B cell (primary cell): ENCODE measurements around the gene SNAPC4. TPM values are rescaled to one million over a fixed set of nuclear protein-coding genes. Genes with fewer than 3 reads are reported as not detected.

Experiments used
- ATAC-seq: fragments of 200-7000 bp; cut with Tn5 transposase; one replicate; pipeline ENCODE4 v1.10.0; 2021; ENCODE audit warnings: low read depth, mild to moderate bottlenecking, moderate number of reproducible peaks, moderate library complexity
- CTCF ChIA-PET: fragments of 350-600 bp; sonication (Branson Sonifier 250); formaldehyde crosslinking; loops from one replicate; lab custom pipeline; 2021; ENCODE audit warnings: antibody characterized with exemption, inconsistent platforms; lab: Charles Lee
- POLR2A ChIA-PET: fragments of 350-600 bp; sonication (Branson Sonifier 250); formaldehyde crosslinking; loops from one replicate; lab custom pipeline; 2021; ENCODE audit warnings: antibody characterized with exemption; lab: Charles Lee
- DNase-seq: peaks from one replicate; pipeline ENCODE4 v3.0.0; 2013
- H2AFZ ChIP-seq: 2 replicates; pipeline ENCODE4 v1.6.1; 2012; ENCODE audit warnings: mild to moderate bottlenecking, low read depth, low read length; ENCODE audit not compliant: insufficient read depth, poor library complexity, severe bottlenecking
- H3K27ac ChIP-seq, 2 donors: 1 replicate in 1 of 2; 2 replicates in 1 of 2; pipeline ENCODE4 v1.5.1; 2012 to 2013; ENCODE audit warnings: low read length in 2 of 2, mild to moderate bottlenecking in 2 of 2, moderate library complexity in 1 of 2
- H3K27me3 ChIP-seq, 4 experiments: fragments of 200-600 bp in 1 of 4; sonication (generic) in 1 of 4; replicated peaks in 1 of 4; 1 replicate in 2 of 4; 2 replicates in 2 of 4; pipeline versions ENCODE4 v1.6.1 to v1.7.0; 2013 to 2016; ENCODE audit warnings: low read length in 3 of 4, mild to moderate bottlenecking in 2 of 4, mixed read lengths in 1 of 4, moderate library complexity in 1 of 4; ENCODE audit not compliant: insufficient read depth in 4 of 4, control insufficient read depth in 3 of 4; ENCODE audit errors: control extremely low read depth in 1 of 4
- H3K36me3 ChIP-seq, 2 experiments: replicated peaks in 1 of 2; 1 replicate in 1 of 2; 2 replicates in 1 of 2; pipeline versions ENCODE4 v1.6.1 to v1.7.1; 2013; ENCODE audit warnings: low read length in 1 of 2; ENCODE audit not compliant: insufficient read depth in 2 of 2, control insufficient read depth in 1 of 2; ENCODE audit errors: control extremely low read depth in 1 of 2, extremely low read depth in 1 of 2
- H3K4me1 ChIP-seq, 2 donors: fragments of 200-600 bp in 1 of 2; sonication (generic) in 1 of 2; 1 replicate in 1 of 2; 2 replicates in 1 of 2; pipeline versions ENCODE4 v1.5.1 to v1.6.1; 2013 to 2017; ENCODE audit warnings: low read length in 2 of 2; ENCODE audit not compliant: control insufficient read depth in 2 of 2, insufficient read depth in 2 of 2
- H3K4me2 ChIP-seq: replicated peaks from 2 replicates; pipeline ENCODE3; 2012; ENCODE audit warnings: mild to moderate bottlenecking, low read depth, low read length; ENCODE audit not compliant: poor library complexity, severe bottlenecking
- H3K4me3 ChIP-seq, 5 experiments: fragments of 200-600 bp in 1 of 5; sonication (generic) in 1 of 5; 1 replicate in 3 of 5; 2 replicates in 2 of 5; pipeline versions ENCODE4 v1.5.1 to v1.7.0; 2011 to 2016; ENCODE audit warnings: low read length in 4 of 5, mild to moderate bottlenecking in 4 of 5, low read depth in 2 of 5, control low read depth in 1 of 5, moderate library complexity in 1 of 5; ENCODE audit not compliant: insufficient read depth in 1 of 5; ENCODE audit errors: control extremely low read depth in 1 of 5, extremely low read depth in 1 of 5
- H3K79me2 ChIP-seq: fragments of 200-600 bp; sonication (generic); one replicate; pipeline ENCODE4 v1.6.0; 2016; ENCODE audit warnings: low read length; ENCODE audit not compliant: control insufficient read depth, insufficient read depth
- H3K9ac ChIP-seq: fragments of 200-600 bp; sonication (generic); 2 replicates; pipeline ENCODE4 v1.6.1; 2017; ENCODE audit warnings: mild to moderate bottlenecking, low read length, moderate library complexity
- H3K9me3 ChIP-seq, 3 donors: one replicate each; pipeline versions ENCODE4 v1.6.1 to v1.7.1; 2013; ENCODE audit warnings: low read length in 2 of 3; ENCODE audit not compliant: control insufficient read depth in 2 of 3, insufficient read depth in 1 of 3; ENCODE audit errors: control extremely low read depth in 1 of 3
- H4K20me1 ChIP-seq: 2 replicates; pipeline ENCODE4 v1.6.0; 2012; ENCODE audit warnings: mild to moderate bottlenecking, low read length; ENCODE audit not compliant: insufficient read depth, control insufficient read depth, poor library complexity, severe bottlenecking
- H3K27ac Mint-ChIP-seq: one replicate; pipeline ENCODE4 v1.8.0; 2021; ENCODE audit warnings: mixed read lengths
- H3K27me3 Mint-ChIP-seq: one replicate; pipeline ENCODE4 v1.8.0; 2021; ENCODE audit warnings: mixed read lengths
- H3K4me1 Mint-ChIP-seq: one replicate; pipeline ENCODE4 v1.8.0; 2021; ENCODE audit warnings: mixed read lengths
- H3K4me3 Mint-ChIP-seq: one replicate; pipeline ENCODE4 v1.8.0; 2021; ENCODE audit warnings: mixed read lengths
- H3K9me3 Mint-ChIP-seq: one replicate; pipeline ENCODE4 v1.8.0; 2022; ENCODE audit warnings: mixed read lengths; ENCODE audit not compliant: insufficient read depth
- CTCF ChIP-seq: fragments of 200-600 bp; IDR thresholded peaks from one replicate; pipeline ENCODE4 v1.8.0; 2022; ENCODE audit warnings: antibody characterized with exemption, mild to moderate bottlenecking
- EZH2 ChIP-seq: IDR thresholded peaks from 2 replicates; pipeline ENCODE4 v1.6.1; 2012; ENCODE audit warnings: borderline replicate concordance, low read depth, mild to moderate bottlenecking, moderate library complexity, low read length; ENCODE audit not compliant: insufficient read depth, poor library complexity, severe bottlenecking
- WGBS: methylation state at CpG from one replicate; pipeline ENCODE4 v1.1.5; 2013; ENCODE audit warnings: missing lambda C conversion rate; ENCODE audit not compliant: insufficient coverage; 5-methylcytosine and 5-hydroxymethylcytosine counted together
- intact Hi-C: fragments of 100-400 bp; cut with micrococcal nuclease; formaldehyde crosslinking; loops from one replicate; pipeline ENCODE4 v1.10.0; 2022
- polyA plus RNA-seq: library from polyadenylated mRNA; depleted of rRNA; stranded (reverse); fragments of >200 nt; gene quantifications from 2 replicates; pipeline ENCODE4 v1.2.3, GENCODE V29; 2012
- total RNA-seq, 2 donors: library from RNA; stranded (reverse); fragments of 120-200 nt in 1 of 2; gene quantifications; 1 replicate in 1 of 2; 2 replicates in 1 of 2; pipeline versions ENCODE4 v1.2.3 to v1.2.4, GENCODE V29; 2013 to 2022

Gene SNAPC4
- total and polyA plus RNA-seq, 2 donors (not counting 1 experiment from before 2014, with no cell fraction given): 13.1 to 15.6 TPM

- Histone ChIP-seq H3K4me1 (peaks cover 15 to 17% of the 10 kb centered on the region in 2 donors), H2AFZ (no peak overlapping the region), H3K36me3 (peaks cover 3 to 53% of the 10 kb centered on the region in 2 experiments), H3K79me2 (peaks cover 47% of the 10 kb centered on the region), H3K4me3 (no peak overlapping the region), H3K27me3 (no peaks in the 10 kb centered on the region), H3K9ac (no peak overlapping the region), H4K20me1 (peaks cover 25% of the 10 kb centered on the region), H3K27ac (no peak overlapping the region), H3K4me2 (no peak overlapping the region), H3K9me3 (no peaks in the 10 kb centered on the region)
- TF ChIP-seq CTCF (no peak), EZH2 (no peak)
- ChIA-PET CTCF (no interaction called here), POLR2A (no interaction called here)
- WGBS: no CpG with 5 or more reads among the region's 6 CpGs
- H3K9me3 Mint-ChIP-seq: no peaks in the 10 kb centered on the region
- ATAC-seq (no peak), DNase-seq (no peak)
- intact Hi-C loops: no loop called here
- H3K27me3 Mint-ChIP-seq: no peaks in the 10 kb centered on the region
- peaks cover 22% of the 10 kb centered on the region for H3K4me1 Mint-ChIP-seq
- H3K4me3 Mint-ChIP-seq: no peak overlapping the region
- H3K27ac Mint-ChIP-seq: no peak overlapping the region
Observed at GRCh38 chr9:136397643-136398042, 2.3 kb downstream of the SNAPC4 start.

- Histone ChIP-seq H3K9ac (no peak overlapping the region), H4K20me1 (peaks cover 25% of the 10 kb centered on the region), H2AFZ (no peak overlapping the region), H3K27ac (no peak overlapping the region), H3K27me3 (no peaks in the 10 kb centered on the region), H3K9me3 (no peaks in the 10 kb centered on the region), H3K4me3 (no peak overlapping the region), H3K36me3 (peaks cover 3 to 61% of the 10 kb centered on the region in 2 experiments), H3K4me1 (peaks cover 15 to 17% of the 10 kb centered on the region in 2 donors), H3K79me2 (peaks cover 44% of the 10 kb centered on the region), H3K4me2 (no peak overlapping the region)
- ChIA-PET CTCF (interaction anchor here (1.3 kb wide), 1 partner anchor 33 kb away, joined by 6 read pairs; the partner anchor contains the start of gene DNLZ), POLR2A (no interaction called here)
- no peaks in the 10 kb centered on the region for H3K27me3 Mint-ChIP-seq
- no peaks in the 10 kb centered on the region for H3K9me3 Mint-ChIP-seq
- intact Hi-C loops: no loop called here
- no peak overlapping the region for H3K27ac Mint-ChIP-seq
- peaks cover 15% of the 10 kb centered on the region for H3K4me1 Mint-ChIP-seq
- no peak overlapping the region for H3K4me3 Mint-ChIP-seq
- no peak for ATAC-seq
- TF ChIP-seq CTCF: no peak
- no peak for TF ChIP-seq EZH2
- no peak for DNase-seq
- WGBS: 92% methylated on average over 2 of the region's 4 CpGs
Observed at GRCh38 chr9:136396219-136396515, 3.8 kb downstream of the SNAPC4 start.
